Activated naive CD8-positive, alpha-beta T cell treated with anti-CD3 and anti-CD28 coated beads, Interleukin-2, amount 50 U/mL, for 16 hours (primary cell): ENCODE data around the gene TMEM63B.

Experiments used
- DNase-seq: peaks from one replicate; pipeline ENCODE4 v3.0.0-alpha.2; 2020; ENCODE audit warnings: low read depth, low spot score

Gene TMEM63B

DNA sequence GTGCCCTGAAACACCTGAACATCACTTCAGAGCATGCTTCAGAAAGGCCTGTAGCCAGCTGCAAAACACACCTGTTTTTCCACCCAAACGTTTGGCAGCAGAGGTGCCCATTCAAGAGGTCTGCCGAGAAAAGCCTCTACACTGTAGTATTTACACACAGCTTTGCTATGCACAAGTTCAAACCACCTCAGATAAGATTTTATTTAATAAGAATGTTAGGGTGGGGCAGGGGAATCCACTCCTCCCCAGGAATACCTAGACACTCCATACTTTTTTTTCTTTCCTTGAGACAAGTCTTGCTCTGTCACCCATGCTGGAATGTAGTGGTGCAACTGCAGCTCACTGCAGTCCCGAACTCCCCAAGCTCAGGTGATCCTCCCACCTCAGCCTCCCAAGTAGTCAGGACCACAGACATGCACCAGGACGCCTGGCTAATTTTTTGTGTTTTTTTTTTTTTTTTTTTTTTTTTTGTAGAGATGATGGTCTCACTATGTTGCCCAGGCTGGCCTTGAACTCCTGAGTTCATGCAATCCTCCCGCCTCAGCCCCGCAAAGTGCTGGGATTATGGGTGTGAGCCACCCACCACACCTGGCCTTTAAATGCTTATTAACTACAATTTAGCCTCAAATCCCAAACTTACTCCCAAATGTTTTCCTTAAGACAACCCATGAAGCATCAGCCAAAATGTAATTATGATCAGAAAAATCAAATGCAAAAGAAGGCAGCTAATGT lies 9.8 kb upstream of the TMEM63B start:
- no peak for DNase-seq

DNA sequence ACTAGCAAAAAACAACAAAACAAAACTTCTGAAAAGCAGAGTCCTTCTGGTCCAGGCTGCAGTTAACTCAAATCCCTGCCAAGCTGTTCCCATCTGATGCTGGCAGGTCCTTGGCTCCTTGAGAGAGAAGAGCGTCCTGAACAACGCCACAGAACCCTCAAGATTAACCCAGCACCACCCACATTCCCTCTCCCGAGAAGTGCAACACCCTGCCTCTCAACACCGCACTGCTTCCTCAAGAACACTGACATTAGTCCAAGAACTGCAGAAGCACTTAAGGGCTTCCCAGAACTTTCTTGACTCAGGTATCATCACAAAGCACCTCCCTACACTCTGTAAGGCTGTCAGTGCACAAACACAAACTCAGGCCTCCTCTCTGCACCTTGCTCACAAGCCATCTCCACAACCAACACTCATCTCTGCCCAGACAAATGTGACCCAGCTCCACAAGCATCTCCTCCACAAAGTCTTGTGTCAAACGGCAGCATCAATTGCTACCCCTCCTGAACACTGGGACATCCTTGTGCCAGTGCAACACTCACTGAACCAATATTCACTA lies 7.6 kb upstream of the TMEM63B start:
- no peak for DNase-seq

DNA sequence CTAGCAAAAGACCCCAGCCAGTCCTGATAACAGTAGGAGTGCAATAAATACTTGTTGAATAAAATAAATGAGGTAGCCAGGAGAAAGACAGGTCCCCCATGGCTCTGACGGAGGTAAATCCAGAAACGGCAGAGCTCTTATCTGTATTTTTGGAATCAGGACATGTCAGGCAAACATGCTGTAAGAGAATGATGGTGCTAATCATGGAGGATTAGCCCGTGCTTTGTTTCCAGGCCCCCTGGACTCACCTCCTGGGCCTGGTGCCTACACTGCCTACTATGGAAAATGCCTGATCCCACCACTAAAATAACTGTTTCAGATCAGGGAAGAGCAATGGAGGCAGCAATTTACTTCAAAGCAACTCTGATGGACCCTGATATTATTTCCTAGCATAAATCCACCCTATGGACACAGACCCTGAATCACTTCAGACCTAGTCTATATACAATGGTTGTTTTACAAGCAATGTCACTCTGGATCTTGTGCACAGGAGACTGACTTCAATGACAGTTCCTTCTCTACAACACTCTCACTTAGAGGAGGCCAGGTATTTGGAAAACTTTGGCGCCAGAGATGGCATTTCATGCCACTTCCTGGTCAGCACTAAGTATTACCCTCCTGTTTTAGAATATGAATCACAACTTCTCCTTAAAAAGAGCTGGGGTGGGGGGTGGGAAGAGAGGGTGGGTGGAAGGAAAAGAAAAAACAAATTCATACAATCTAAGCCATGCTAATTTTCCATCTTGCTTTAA lies 6.5 kb upstream of the TMEM63B start:
- no peak for DNase-seq

DNA sequence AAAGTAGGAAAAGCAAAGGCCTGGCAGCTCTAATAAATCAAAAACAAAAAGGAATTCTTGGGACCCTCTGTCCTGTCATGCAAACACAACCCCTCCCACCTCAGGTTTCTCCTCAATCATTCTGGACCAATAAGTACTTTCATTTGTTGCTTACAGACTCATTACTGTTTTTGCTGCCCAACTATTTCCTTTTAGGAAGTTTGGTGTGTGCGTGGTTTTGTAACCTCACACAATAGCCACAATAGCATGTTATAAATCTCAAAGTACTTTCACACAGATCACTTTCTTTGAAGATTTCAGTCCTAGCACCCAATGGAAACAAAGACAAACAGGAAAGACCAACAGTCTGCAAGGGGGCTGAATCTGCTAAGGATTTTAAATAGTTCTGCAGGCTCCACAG lies 4.6 kb upstream of the TMEM63B start:
- no peak for DNase-seq

DNA sequence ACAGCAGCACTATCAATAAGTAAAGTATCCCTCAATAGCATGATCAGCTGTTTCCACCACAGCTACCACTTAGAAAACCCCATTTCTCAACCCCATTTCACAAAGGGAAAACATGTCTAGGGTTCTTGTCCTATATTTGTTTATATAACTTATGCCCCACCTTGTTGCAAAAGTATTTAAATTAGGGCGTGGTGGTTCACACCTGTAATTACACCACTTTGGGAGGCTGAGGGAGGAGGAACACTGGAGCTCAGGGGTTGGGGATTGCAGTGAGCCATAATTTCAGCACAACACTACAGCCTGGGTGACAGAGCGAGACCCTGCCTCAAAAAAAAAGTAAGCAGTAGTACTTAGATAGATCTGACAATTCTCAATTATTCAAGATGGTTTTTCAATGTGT lies 3.8 kb upstream of the TMEM63B start:
- no peak for DNase-seq

DNA sequence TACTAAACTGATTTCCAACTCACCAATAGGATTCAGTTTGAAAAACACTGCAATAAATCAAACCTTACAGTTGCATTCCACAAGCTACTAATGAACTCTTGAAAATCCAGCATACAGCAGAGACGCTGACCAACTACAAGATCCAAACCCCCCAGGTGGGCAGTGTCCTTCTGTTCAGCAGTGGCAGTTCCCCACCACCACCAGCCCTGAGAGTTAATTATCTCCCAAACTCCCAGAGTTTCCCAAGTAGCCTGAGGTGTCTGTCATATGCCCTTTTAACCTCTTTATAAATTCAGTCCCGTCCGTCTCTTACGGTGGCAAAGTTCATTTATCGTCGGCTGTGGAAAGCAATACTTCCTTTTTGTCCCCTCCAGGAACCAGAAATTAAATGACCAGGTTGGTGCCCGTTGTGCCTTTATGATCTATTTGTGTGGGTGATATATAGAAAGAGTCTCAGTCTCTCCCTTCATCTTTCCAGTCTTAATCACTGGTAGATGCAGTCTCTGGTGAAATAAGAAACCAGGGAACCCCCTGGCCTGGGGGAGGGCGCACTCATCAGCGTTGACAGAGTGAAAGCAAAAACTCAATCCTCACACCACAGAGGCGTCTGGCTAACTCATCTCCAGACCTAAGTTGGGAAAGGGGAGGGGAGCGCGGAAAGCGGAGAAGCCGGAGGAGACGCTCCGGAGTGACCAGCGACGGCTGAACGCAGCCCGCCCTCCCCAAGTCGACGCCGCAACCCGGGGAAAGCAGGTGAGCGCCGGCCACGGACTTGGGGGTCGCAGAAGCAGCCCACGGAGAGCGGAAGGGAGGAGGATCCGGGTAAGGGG lies 819 bp upstream of the TMEM63B start:
- DNase-seq = peak; percentile 70

DNA sequence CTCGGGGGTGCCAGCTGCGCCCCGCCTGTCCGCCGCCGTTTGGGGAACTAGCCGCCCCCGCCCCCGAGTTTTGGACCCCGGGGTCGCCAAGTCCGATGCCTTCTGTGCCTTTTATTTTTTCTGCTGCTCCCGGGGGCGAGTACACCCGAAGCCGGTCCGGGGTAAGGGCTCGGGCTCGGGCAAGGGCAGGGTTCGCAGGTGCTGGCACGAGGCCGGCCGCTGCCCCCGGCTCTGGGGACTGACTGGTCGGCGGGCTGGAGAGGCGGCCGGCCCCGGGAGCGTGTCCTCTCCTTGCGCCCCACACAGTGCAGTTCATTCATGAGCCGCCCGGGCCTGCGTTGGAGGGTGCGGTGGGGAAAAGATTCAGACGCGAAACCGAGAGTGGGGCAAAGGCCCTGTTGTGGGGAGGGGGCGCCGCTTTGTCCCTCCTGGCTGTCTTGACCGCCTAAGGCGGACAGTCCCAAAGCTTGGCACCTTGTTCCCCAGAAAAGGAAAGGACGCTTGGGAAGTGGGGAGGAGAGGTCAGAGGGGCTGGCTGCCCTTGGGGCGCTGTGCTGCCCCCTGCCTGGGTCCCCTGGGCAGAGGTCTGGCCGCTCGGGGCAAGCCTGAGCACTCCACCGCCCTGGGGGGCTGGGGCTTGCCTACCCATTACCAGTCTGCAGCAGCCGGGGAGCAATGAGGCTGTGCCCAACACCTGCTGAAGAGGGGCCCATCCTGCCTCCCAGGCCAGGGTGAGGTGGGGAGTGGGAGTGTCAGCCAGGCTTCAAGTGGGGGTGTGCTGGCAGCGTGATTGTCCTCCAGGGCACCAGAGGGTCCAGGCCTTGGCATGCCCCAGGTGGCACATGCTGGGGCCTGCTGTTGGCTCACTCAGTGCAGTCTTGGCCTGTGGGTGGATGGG lies 915 bp downstream of the TMEM63B start:
- no peak for DNase-seq

DNA sequence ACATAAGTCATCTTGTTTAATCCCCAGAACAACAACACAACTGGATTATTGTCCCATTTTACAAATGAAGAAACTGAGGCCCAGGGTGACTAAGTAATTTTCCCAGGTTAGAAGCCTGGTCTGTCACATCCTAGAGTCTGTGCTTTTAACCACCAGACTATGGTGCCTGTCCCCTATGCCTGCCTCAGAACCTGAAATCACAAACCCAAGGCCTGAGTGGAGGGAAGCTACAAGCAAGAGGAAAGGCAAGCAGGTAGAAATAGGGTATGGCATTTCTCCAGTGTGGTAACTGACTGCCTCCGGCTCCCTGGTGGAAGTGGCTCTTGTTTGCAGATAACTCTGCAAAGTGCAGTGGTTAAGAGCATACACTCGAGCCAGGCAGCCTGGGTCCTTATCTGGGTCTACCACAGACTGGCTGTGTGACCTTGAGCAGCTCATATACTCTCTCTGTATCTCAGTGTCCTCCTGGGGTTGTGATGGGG lies 2.5 kb downstream of the TMEM63B start:
- no peak for DNase-seq

DNA sequence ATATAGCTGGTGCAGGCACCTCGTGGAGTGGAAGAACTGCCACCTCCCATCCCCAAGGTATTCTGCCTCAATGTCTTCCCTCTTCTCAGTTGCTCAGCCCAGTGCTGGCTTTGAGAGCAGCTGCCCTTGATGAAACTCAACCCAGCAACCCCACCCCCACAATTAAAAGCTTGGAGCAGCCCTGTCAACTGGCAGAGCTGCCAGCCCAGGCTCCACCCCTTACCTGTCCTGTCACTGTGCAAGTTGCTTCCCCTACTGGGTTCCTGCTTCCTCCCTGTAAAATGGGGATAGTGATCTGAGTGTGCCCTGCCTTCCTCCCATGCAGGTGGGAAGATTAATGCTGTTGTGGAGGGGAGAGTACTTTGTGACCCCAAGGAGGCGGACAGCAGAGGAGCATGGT lies 4.5 kb downstream of the TMEM63B start:
- no peak for DNase-seq

DNA sequence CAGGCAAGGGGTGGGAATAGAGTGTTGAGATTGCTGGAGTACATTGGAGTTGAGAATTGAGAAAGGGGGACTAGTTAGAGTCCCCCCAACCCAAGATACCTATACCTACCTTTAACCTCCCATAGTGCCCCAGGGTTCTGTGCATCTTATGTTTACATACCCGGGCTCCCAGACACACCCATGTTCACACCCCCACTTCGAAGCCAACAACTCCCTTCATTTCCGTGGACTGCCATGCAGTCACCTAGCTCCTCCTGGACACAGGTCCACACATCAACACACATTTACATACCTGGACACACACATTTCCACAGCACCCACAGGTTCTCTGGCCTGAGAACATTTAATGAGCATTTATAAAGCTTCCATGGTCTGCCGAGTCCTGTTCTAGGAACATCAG lies 5.1 kb downstream of the TMEM63B start:
- DNase-seq = no peak

DNA sequence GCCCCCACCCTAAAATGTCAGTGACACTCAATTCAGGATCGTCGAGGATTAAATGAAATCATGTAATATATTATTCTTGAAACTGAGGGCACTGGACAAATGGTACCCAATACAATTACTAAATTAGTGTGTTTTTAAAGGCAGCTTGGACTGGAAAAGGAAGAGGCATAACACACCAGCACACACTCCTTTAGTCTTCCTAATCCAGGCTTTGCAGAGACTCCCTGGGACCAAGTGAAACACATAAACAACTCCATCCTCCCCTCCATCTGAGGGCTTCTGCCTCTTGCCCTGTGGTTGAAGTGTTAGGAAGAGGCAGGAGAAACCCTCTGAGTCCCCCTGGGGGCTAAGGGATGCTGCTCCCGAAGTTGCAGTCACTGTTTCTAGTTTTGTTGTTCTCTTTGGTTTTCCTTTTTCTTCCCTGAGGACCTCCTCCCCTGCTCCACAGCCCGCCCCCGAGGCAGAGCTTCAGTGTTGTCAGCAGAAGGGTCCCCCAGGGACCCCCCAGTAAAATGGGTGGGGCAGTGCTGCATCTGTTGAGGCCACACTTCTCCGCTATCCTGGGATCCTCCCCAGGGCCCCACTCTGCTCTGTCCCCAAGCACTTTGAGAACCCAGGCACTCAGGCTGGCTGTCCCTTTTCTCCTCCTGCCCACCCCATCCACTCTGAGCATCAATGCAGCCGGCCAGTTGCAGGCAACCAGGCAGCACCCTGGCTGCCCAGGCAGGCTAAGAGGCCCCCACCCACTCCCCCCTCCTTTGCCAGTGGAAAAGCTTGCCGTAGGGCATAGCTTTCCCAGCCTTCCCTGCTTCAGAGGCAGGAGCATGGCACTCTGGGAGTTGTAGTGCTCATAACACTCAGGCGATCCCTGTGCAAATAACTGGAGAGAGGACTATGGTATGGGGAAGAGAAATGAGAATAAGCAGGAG lies 5.9 kb downstream of the TMEM63B start:
- DNase-seq = no peak

DNA sequence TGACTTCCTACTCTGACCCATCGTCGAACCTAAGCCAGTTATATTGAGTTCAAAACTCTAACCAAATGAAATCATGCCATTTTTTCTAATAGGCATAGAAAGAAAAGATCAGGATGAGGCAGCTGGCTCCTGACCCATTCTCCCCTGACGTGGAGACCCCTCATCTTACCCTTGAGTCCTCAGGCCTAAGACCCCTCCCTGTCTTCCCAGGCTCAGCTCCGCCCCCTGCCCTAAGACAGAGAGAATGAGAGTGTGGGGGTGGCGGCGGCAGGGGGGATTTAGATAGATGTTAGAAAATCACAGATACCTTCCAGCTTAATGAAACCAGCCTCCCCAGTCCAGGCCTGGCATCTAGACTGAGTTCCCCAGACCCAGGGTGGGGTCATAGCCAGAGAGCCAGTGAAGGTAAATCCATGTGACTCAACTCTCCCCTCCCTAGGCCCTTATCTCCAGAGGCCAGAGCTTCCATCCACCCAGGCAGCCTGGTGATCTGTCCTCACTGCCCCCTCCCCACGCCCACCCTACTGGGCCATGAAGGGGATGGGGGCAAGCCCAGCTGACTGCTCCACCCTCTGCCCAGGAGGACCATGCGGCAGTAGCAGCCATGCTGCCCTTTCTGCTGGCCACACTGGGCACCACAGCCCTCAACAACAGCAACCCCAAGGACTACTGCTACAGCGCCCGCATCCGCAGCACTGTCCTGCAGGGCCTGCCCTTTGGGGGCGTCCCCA lies 6.8 kb downstream of the TMEM63B start:
- DNase-seq = no peak

DNA sequence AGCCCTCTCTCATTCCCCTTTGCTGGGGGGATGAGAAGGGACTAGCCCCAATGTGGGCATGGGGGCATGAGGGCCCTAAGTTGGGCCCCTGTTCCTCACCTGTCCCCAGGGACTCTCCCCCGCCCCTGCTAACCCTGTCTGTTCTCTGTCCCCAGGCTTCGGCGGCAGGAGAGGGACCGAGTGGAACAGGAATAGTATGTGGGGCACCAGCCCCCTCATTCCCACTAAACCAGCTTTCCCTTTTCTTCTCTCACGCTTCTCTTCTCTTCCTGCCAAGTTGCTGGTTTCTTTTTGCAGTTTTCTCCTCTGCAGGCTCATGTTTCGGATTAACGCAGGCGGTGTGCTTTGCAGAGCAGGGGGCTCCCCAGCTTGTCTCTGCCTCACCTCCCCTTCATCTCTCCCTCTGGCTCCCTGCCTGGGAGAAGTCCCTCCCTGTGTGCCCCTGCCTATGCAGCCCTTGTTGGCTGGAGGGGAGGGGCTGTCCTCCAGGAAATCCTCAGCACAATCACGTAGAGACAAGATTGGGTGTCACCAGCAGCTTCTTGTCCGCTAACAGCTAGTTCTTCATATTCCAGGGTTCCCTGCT lies 7.9 kb downstream of the TMEM63B start:
- no peak for DNase-seq

DNA sequence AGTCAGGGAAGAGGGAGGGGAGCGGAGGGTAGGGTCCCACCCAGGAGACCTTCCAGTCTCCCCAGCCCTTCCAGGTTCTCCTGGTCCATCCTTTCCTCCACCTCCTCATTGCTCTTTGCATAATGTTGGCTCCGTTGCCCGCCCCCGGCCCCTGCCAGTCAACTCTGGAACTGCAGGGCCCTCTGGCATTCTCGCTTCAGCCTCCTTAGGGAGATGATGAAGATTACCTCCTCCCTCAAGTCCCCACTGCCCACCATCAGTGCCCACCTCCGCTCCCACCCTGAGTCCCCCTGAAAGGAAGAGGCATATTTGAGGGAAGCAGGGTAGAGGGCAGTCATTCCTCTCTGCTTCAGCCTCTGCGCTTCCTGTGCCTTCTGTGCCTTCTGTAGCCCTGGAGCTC lies 8.5 kb downstream of the TMEM63B start:
- no peak for DNase-seq

DNA sequence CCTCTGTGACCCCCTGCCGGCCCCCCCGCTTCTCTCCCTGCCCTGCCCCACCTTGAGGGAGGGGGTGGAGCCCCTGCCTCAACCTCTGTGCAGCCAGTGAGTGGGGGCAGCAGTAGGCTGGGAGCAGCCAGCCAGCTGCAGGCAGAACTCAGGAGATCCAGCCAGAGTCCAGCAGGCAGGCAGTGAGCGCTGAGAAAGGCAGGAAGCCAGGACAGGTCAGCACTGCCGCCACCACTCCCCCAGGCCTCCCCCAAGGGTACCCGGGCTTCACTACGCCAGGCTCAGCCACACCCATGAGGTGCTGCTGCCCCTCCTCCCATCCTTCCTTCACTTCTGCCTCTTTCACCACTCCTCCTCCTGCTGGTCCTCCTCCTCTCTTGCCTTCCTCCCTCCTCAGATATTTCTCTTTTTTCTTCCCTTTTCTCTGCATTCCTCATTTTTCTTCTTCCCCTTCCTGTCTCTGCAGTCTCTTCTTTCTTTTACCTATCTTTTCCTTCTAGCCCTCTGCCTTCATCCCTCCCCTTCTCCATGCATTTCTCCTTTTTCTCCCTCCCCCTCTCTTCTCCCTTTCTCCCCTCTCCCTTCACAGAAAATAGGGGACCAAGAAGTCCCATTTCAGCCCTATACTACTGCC lies 11.5 kb downstream of the TMEM63B start:
- DNase-seq = no peak

DNA sequence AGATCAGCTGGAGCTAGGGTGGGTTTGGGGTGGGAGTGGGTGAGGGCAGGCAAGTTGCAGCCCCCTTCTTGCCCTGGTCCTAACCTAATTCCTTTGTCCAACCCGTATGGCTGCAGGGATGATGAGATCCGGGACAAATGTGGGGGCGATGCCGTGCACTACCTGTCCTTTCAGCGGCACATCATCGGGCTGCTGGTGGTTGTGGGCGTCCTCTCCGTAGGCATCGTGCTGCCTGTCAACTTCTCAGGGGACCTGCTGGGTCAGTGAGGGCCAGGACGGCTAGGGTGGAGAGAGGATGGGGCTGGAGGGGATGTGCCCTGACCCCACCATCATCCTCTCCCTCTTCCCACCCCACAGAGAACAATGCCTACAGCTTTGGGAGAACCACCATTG lies 12.0 kb downstream of the TMEM63B start:
- DNase-seq = no peak

DNA sequence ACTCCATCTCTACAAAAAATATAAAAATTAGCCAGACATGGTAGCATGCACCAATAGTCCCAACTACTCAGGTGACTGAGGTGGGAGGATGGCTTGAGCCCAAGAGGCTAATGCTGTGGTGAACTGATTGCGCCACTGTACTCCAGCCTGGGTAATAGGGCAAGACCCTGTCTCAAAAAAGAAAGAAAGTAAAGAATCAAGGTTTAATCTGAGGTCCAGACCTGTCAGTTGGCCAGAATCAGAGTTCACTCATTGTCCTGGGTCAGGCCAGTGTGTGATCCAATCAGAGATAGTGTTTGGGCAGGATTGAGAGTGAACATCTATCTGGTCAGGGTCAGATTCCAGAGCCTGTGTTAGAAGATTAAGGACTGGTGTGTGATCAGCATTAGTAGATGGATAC lies 15.5 kb downstream of the TMEM63B start:
- DNase-seq = no peak

DNA sequence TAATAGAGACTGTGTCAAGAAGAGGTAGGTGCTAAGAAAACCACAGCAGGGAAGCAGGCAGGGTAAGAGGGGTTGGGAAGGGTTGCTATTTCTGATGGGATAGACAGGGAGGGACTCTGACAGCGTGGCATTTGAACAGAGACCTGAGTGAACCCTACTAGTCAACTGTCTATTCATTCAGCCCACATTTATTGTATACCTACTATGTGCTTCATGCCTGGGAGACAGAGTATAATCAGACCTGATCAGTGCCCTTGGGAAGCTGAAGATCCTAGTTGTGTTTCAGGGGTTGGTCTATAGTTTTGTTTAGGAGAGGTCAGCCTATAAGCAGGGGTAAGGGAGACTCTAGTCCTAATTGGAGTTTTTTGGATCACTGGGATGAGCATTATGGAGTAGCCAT lies 16.4 kb downstream of the TMEM63B start:
- DNase-seq = no peak
